HG03354 (cell line): ENCODE measurements around the gene KCNT1.

Experiments
- ATAC-seq: cut with Tn5 transposase; IDR thresholded peaks from one replicate; pipeline ENCODE4 v1.9.1; 2021; ENCODE audit warnings: mild to moderate bottlenecking; ENCODE audit not compliant: unreplicated experiment, poor library complexity, severe bottlenecking

The KCNT1 gene

GRCh38 chr9:135697226-135697625 is 4.8 kb upstream of the KCNT1 start:
- ATAC-seq = no peak

GRCh38 chr9:135698236-135698635 is 3.7 kb upstream of the KCNT1 start:
- no peak for ATAC-seq

GRCh38 chr9:135698767-135699166 is 3.2 kb upstream of the KCNT1 start:
- ATAC-seq = no peak

GRCh38 chr9:135699440-135699839 is 2.5 kb upstream of the KCNT1 start, which contains the start of gene SOHLH1:
SOHLH1 (minus strand) TSS chr9:135699481; CDS start chr9:135699467, 14 bp downstream.
- no peak for ATAC-seq

GRCh38 chr9:135700525-135700924 is 1.5 kb upstream of the KCNT1 start:
- no peak for ATAC-seq

GRCh38 chr9:135701067-135701958 is 672 bp upstream of the KCNT1 start:
- ATAC-seq = no peak

- ATAC-seq = no peak
Measured at GRCh38 chr9:135703726-135704125, 1.7 kb downstream of the KCNT1 start.

GRCh38 chr9:135704483-135704882 is 2.5 kb downstream of the KCNT1 start:
- ATAC-seq = no peak

GRCh38 chr9:135705376-135705775 is 3.4 kb downstream of the KCNT1 start:
- no peak for ATAC-seq

GRCh38 chr9:135706288-135706687 is 4.3 kb downstream of the KCNT1 start:
- ATAC-seq = no peak

- no peak for ATAC-seq
Measured at GRCh38 chr9:135707252-135708138, 5.5 kb downstream of the KCNT1 start.

GRCh38 chr9:135708164-135708563 is 6.2 kb downstream of the KCNT1 start:
- ATAC-seq = no peak

- ATAC-seq = no peak
Measured at GRCh38 chr9:135711391-135711790, 9.4 kb downstream of the KCNT1 start.

GRCh38 chr9:135711881-135712280 is 9.9 kb downstream of the KCNT1 start:
- no peak for ATAC-seq

- ATAC-seq = no peak
Measured at GRCh38 chr9:135712613-135713295, 10.8 kb downstream of the KCNT1 start.

- no peak for ATAC-seq
Measured at GRCh38 chr9:135714242-135715055, 12.5 kb downstream of the KCNT1 start.

GRCh38 chr9:135715056-135715595 is 13.1 kb downstream of the KCNT1 start:
- no peak for ATAC-seq

GRCh38 chr9:135716045-135716444 is 14.1 kb downstream of the KCNT1 start:
- ATAC-seq = no peak

- no peak for ATAC-seq
Measured at GRCh38 chr9:135717410-135717809, 15.4 kb downstream of the KCNT1 start.
